HepG2 (cell line): Measurements from ENCODE around the gene AKR1C3. TPM values are rescaled to one million over a fixed set of nuclear protein-coding genes. Genes with fewer than 3 reads are reported as not detected.

Experiments used
- ATAC-seq: fragments of 200-7000 bp; cut with Tn5 transposase; 3 replicates; pipeline ENCODE4 v1.9.1; 2020; ENCODE audit warnings: mild to moderate bottlenecking, moderate library complexity
- BruUV-seq: library from RNA; stranded (reverse); fragments of 400-500 nt; replicated peaks from 2 replicates; lab custom pipeline; 2021; lab: Mats Ljungman, UMichigan
- CTCF ChIA-PET: fragments of 300-600 bp; formaldehyde crosslinking; extraction: SDS; loops from one replicate; lab custom pipeline; 2021; ENCODE audit warnings: low total read pairs, inconsistent platforms, low intra/inter-chr PET ratio; lab: Yijun Ruan, JAX
- POLR2A ChIA-PET: fragments of 350-600 bp; sonication (Branson Sonifier 250); formaldehyde crosslinking; loops from one replicate; lab custom pipeline; 2020; ENCODE audit warnings: antibody characterized with exemption, inconsistent platforms; lab: Yijun Ruan, JAX
- DNase-seq: peaks from one replicate; pipeline ENCODE4 v3.0.0-alpha.2; 2015; ENCODE audit warnings: low spot score
- FAIRE-seq: peaks from 3 replicates; lab custom pipeline; 2011; peaks lifted over from hg19 to GRCh38; lab: Jason Lieb, UNC
- H2AFZ ChIP-seq: one replicate; pipeline ENCODE4 v1.6.1; 2011; ENCODE audit warnings: low read length, inconsistent platforms
- H3K27ac ChIP-seq: fragments of 300-600 bp; 3 replicates; pipeline ENCODE4 v1.8.0; 2011; ENCODE audit warnings: mixed run types, mild to moderate bottlenecking, mixed read lengths, low read length, inconsistent platforms; ENCODE audit not compliant: insufficient read depth; ENCODE audit errors: extremely low read length
- H3K27me3 ChIP-seq, 2 experiments: fragments of 200-600 bp in 1 of 2; 2 replicates in 1 of 2; 3 replicates in 1 of 2; pipeline versions ENCODE4 v1.6.0 to v1.8.0; 2011; ENCODE audit warnings: low read length in 2 of 2, mild to moderate bottlenecking in 2 of 2, moderate library complexity in 2 of 2, inconsistent platforms in 1 of 2; ENCODE audit not compliant: insufficient read depth in 2 of 2, control insufficient read depth in 1 of 2
- H3K36me3 ChIP-seq, 2 experiments: fragments of 200-600 bp in 1 of 2; replicated peaks in 1 of 2; 2 replicates in 1 of 2; 3 replicates in 1 of 2; pipeline versions ENCODE4 v1.5.1 to v1.8.0; 2011; ENCODE audit warnings: low read length in 2 of 2, inconsistent platforms in 1 of 2; ENCODE audit not compliant: insufficient read depth in 2 of 2, control insufficient read depth in 1 of 2
- H3K4me1 ChIP-seq: 2 replicates; pipeline ENCODE4 v1.5.1; 2012; ENCODE audit warnings: low read length, inconsistent platforms; ENCODE audit not compliant: insufficient read depth
- H3K4me2 ChIP-seq: 2 replicates; pipeline ENCODE4 v1.6.0; 2011; ENCODE audit warnings: low read depth, low read length, inconsistent platforms
- H3K4me3 ChIP-seq, 3 experiments: fragments of 200-600 bp in 1 of 3; sonication (generic), shearing (Covaris generic) in 1 of 3; replicated peaks in 1 of 3; 2 replicates each; pipeline ENCODE4 v1.5.1; 2011 to 2016; ENCODE audit warnings: low read length in 3 of 3, inconsistent platforms in 2 of 3, low read depth in 2 of 3, mild to moderate bottlenecking in 2 of 3, control low read depth in 1 of 3, mixed read lengths in 1 of 3; ENCODE audit not compliant: insufficient read depth in 1 of 3
- H3K79me2 ChIP-seq: one replicate; pipeline ENCODE4 v1.6.1; 2011; ENCODE audit warnings: low read length, inconsistent platforms; ENCODE audit not compliant: insufficient read depth
- H3K9ac ChIP-seq: 2 replicates; pipeline ENCODE4 v1.6.0; 2011; ENCODE audit warnings: mild to moderate bottlenecking, low read depth, low read length, inconsistent platforms; ENCODE audit not compliant: insufficient read depth
- H3K9me3 ChIP-seq: 2 replicates; pipeline ENCODE4 v1.5.1; 2012; ENCODE audit warnings: mild to moderate bottlenecking, low read length
- H4K20me1 ChIP-seq: 2 replicates; pipeline ENCODE4 v1.6.0; 2011; ENCODE audit warnings: inconsistent platforms, mild to moderate bottlenecking, low read length, moderate library complexity; ENCODE audit not compliant: insufficient read depth
- AGO2 ChIP-seq: fragments of 200-400 bp; formaldehyde crosslinking; optimal IDR thresholded peaks from 2 replicates; pipeline ENCODE3; 2017; ENCODE audit warnings: mild to moderate bottlenecking, low read depth, low read length, moderate library complexity
- HNRNPLL ChIP-seq: fragments of 200-400 bp; formaldehyde crosslinking; IDR thresholded peaks from 2 replicates; pipeline ENCODE4 v1.6.1; 2017; ENCODE audit warnings: mild to moderate bottlenecking, low read depth, low read length; ENCODE audit not compliant: poor library complexity, severe bottlenecking
- KDM1A ChIP-seq: IDR thresholded peaks from 2 replicates; pipeline ENCODE4 v1.6.1; 2016; ENCODE audit warnings: missing compliant biosample characterization
- KDM5B ChIP-seq: sonication (generic); formaldehyde crosslinking; IDR thresholded peaks from 2 replicates; pipeline ENCODE4 v1.4.0; 2020; ENCODE audit warnings: missing genetic modification reagents, mild to moderate bottlenecking, borderline replicate concordance
- MYPOP ChIP-seq: sonication (generic); formaldehyde crosslinking; IDR thresholded peaks from 2 replicates; pipeline ENCODE4 v1.8.1; 2023; ENCODE audit warnings: mild to moderate bottlenecking, moderate library complexity, missing genetic modification reagents
- PAF1 ChIP-seq: IDR thresholded peaks from 2 replicates; pipeline ENCODE4 v1.6.1; 2016; ENCODE audit warnings: missing genetic modification reagents, missing compliant biosample characterization
- POLR2A ChIP-seq, 2 experiments: IDR thresholded peaks; 2 replicates each; pipeline ENCODE4 v1.6.1; 2011; ENCODE audit warnings: low read depth in 2 of 2, low read length in 2 of 2, mild to moderate bottlenecking in 1 of 2, moderate library complexity in 1 of 2; ENCODE audit not compliant: insufficient read depth in 1 of 2
- POLR2G ChIP-seq: fragments of 200-400 bp; formaldehyde crosslinking; IDR thresholded peaks from 2 replicates; pipeline ENCODE4 v1.6.1; 2018; ENCODE audit warnings: mild to moderate bottlenecking, low read depth, low read length, moderate library complexity
- RXRA ChIP-seq: sonication (generic); formaldehyde crosslinking; IDR thresholded peaks from 2 replicates; pipeline ENCODE4 v1.5.1; 2020; ENCODE audit warnings: missing genetic modification reagents
- SSRP1 ChIP-seq: IDR thresholded peaks from 2 replicates; pipeline ENCODE4 v1.6.1; 2016; ENCODE audit warnings: control low read depth
- ZBTB38 ChIP-seq: sonication (generic); formaldehyde crosslinking; IDR thresholded peaks from 2 replicates; pipeline ENCODE4 v1.5.1; 2020; ENCODE audit warnings: mild to moderate bottlenecking, missing genetic modification reagents
- ZFP90 ChIP-seq: sonication (generic); formaldehyde crosslinking; IDR thresholded peaks from 2 replicates; pipeline ENCODE4 v1.8.0; 2022; ENCODE audit warnings: missing genetic modification reagents, mild to moderate bottlenecking, inconsistent platforms, borderline replicate concordance
- ZHX2 ChIP-seq, 2 experiments: sonication (generic) in 1 of 2; formaldehyde crosslinking in 1 of 2; IDR thresholded peaks; 2 replicates each; pipeline versions ENCODE4 v1.6.1 to v1.9.0; 2014 to 2022; ENCODE audit warnings: antibody characterized with exemption in 1 of 2, borderline replicate concordance in 1 of 2, inconsistent platforms in 1 of 2, low read depth in 1 of 2, missing genetic modification reagents in 1 of 2
- ZNF264 ChIP-seq: sonication (generic); formaldehyde crosslinking; IDR thresholded peaks from 2 replicates; pipeline ENCODE4 v1.4.0; 2020; ENCODE audit warnings: missing genetic modification reagents
- ZNF326 ChIP-seq: sonication (generic); formaldehyde crosslinking; IDR thresholded peaks from 2 replicates; pipeline ENCODE4 v1.4.0; 2020; ENCODE audit warnings: missing genetic modification reagents, borderline replicate concordance
- ZNF496 ChIP-seq: sonication (generic); formaldehyde crosslinking; IDR thresholded peaks from 2 replicates; pipeline ENCODE4 v1.8.1; 2023; ENCODE audit warnings: mild to moderate bottlenecking, moderate library complexity, missing genetic modification reagents; ENCODE audit not compliant: insufficient replicate concordance
- ZNF672 ChIP-seq: sonication (generic); formaldehyde crosslinking; IDR thresholded peaks from 2 replicates; pipeline ENCODE4 v1.8.1; 2022; ENCODE audit warnings: missing genetic modification reagents
- ZNF776 ChIP-seq: sonication (generic); formaldehyde crosslinking; IDR thresholded peaks from 2 replicates; pipeline ENCODE4 v1.4.0; 2020; ENCODE audit warnings: mild to moderate bottlenecking, missing genetic modification reagents
- WGBS: methylation state at CpG from one replicate; pipeline ENCODE4 v1.1.6; 2017; ENCODE audit warnings: low lambda C conversion rate; 5-methylcytosine and 5-hydroxymethylcytosine counted together
- in situ Hi-C: cut with HindIII; loops from 2 replicates; pipeline ENCODE4 v1.10.0; 2017; ENCODE audit warnings: low pct_unique_long_range_greater_than_20kb; ENCODE audit not compliant: extremely low pct_ligation_motif_present
- intact Hi-C: fragments of 100-400 bp; cut with micrococcal nuclease; formaldehyde crosslinking; loops from one replicate; pipeline ENCODE4 v1.10.0; 2022; ENCODE audit not compliant: unreplicated experiment
- polyA plus RNA-seq, 8 experiments: library from polyadenylated mRNA; depleted of rRNA in 3 of 8; stranded (reverse) in 7 of 8; unstranded in 1 of 8; fragments of >200 nt; fragmentation: Illumina TruSeq in 4 of 8; extraction: Trizol in 4 of 8; gene quantifications; 2 replicates each; pipeline versions ENCODE4 v1.2.1 to v1.2.3, GENCODE V29; 2011 to 2016; ENCODE audit warnings: low read depth in 4 of 8, missing spikeins in 1 of 8, mixed read lengths in 1 of 8; ENCODE audit not compliant: insufficient read depth in 1 of 8
- total RNA-seq, 5 experiments: library from RNA; depleted of rRNA; stranded (reverse); fragments of >200 nt; fragmentation: Illumina TruSeq; extraction: Trizol; gene quantifications; 2 replicates each; pipeline ENCODE4 v1.2.3, GENCODE V29; 2016; ENCODE audit warnings: low read depth in 1 of 5

AKR1C3 gene
- total and polyA plus RNA-seq, 2 of the 13 experiments (the other 11 are each of a cell fraction or from before 2014, with no cell fraction given) = 368 to 532 TPM

- TF ChIP-seq KDM5B (CRISPR knock-in tag) = no peak
- no peak for TF ChIP-seq KDM1A (CRISPR knock-in tag)
- no peak for TF ChIP-seq ZNF496 (CRISPR knock-in tag)
- TF ChIP-seq AGO2 = no peak
- TF ChIP-seq ZFP90 = no peak
- TF ChIP-seq POLR2A (IDR thresholded peaks at IDR 0.05; ENCODE audit: insufficient read depth in 1 of 2, low read depth in 2 of 2, low read length in 2 of 2) = no peak
- TF ChIP-seq MYPOP (CRISPR knock-in tag) = no peak
- no peak for TF ChIP-seq ZNF264
Observed at GRCh38 chr10:5106553-5106952, 12.3 kb downstream of the AKR1C3 start (continued).

GRCh38 chr10:5107860-5108526 lies 13.8 kb downstream of the AKR1C3 start:
- in situ Hi-C loops = no loop called here
- Histone ChIP-seq H3K4me2 (no peak overlapping the region), H3K9ac (no peak overlapping the region), H3K4me3 (no peak overlapping the region), H3K27ac (no peak overlapping the region), H2AFZ (no peak overlapping the region), H3K4me1 (peaks cover 25% of the 10 kb centered on the region; the same call in 1 of the 2 replicates), H3K36me3 (peaks cover 2 to 28% of the 10 kb centered on the region in 2 experiments; a peak in 3 of 5 replicates), H3K9me3 (no peaks in the 10 kb centered on the region), H4K20me1 (no peaks in the 10 kb centered on the region), H3K27me3 (no peaks in the 10 kb centered on the region), H3K79me2 (no peaks in the 10 kb centered on the region)
- 69% methylated on average over 8 of the region's 8 CpGs for WGBS
- ChIA-PET CTCF (no interaction called here), POLR2A (interaction anchor here (1.2 to 1.6 kb wide), 4 partner anchors 10 to 18 kb away, joined by 3 to 6 read pairs (median 4); partner anchors contain the start of gene AKR1C3)
- FAIRE-seq (no peak), DNase-seq (no peak), ATAC-seq (peak; percentile 73)
- no TSS peak for BruUV-seq
- intact Hi-C loops = no loop called here
- TF ChIP-seq PAF1 = peak; percentile 68; the same call in 1 of the 2 replicates
- TF ChIP-seq ZNF776 (CRISPR knock-in tag) = no peak
- TF ChIP-seq SSRP1 (CRISPR knock-in tag) = no peak
- peak; percentile 50; the same call in 1 of the 2 replicates for TF ChIP-seq POLR2G
- TF ChIP-seq HNRNPLL = no peak
- peak; percentile 64 for TF ChIP-seq ZBTB38 (CRISPR knock-in tag)
- no peak for TF ChIP-seq ZHX2 (IDR thresholded peaks at IDR 0.05; ENCODE audit: low read depth)
- TF ChIP-seq ZHX2 (CRISPR knock-in tag; IDR thresholded peaks at IDR 0.05; ENCODE audit: borderline replicate concordance) = no peak
- no peak for TF ChIP-seq ZNF326 (CRISPR knock-in tag)
- TF ChIP-seq RXRA (CRISPR knock-in tag) = no peak
- TF ChIP-seq ZNF672 (CRISPR knock-in tag) = no peak
